Neural progenitor cell (in vitro differentiated cells): ENCODE measurements around the gene SF3A1. TPM values are rescaled to one million over a fixed set of nuclear protein-coding genes. Genes with fewer than 3 reads are reported as not detected.

Source experiments
- DNase-seq: peaks from one replicate; pipeline ENCODE4 v3.0.0-alpha.2; 2016; ENCODE audit warnings: low spot score
- H2AFZ ChIP-seq: fragments of 200-600 bp; sonication (generic); replicated peaks from 2 replicates; pipeline ENCODE4 v1.6.1; 2016; ENCODE audit warnings: antibody characterized with exemption
- H3F3A ChIP-seq: fragments of 200-600 bp; sonication (generic); 2 replicates; pipeline ENCODE4 v1.6.1; 2016; ENCODE audit warnings: antibody characterized with exemption, low read depth
- H3K27ac ChIP-seq: fragments of 200-600 bp; sonication (generic); 2 replicates; pipeline ENCODE4 v1.5.1; 2016; ENCODE audit warnings: mild to moderate bottlenecking
- H3K27me3 ChIP-seq: fragments of 200-600 bp; sonication (generic); 2 replicates; pipeline ENCODE4 v1.6.1; 2016; ENCODE audit warnings: mild to moderate bottlenecking, moderate library complexity
- H3K36me3 ChIP-seq: fragments of 200-600 bp; sonication (generic); 2 replicates; pipeline ENCODE4 v1.5.1; 2016
- H3K4me1 ChIP-seq: fragments of 200-600 bp; sonication (generic); 2 replicates; pipeline ENCODE4 v1.6.1; 2016; ENCODE audit warnings: mixed run types
- H3K4me2 ChIP-seq: fragments of 200-600 bp; sonication (generic); 2 replicates; pipeline ENCODE4 v1.6.1; 2016
- H3K4me3 ChIP-seq: fragments of 200-600 bp; sonication (generic); 2 replicates; pipeline ENCODE4 v1.5.1; 2016
- H3K79me2 ChIP-seq: fragments of 200-600 bp; sonication (generic); 2 replicates; pipeline ENCODE4 v1.6.1; 2016; ENCODE audit warnings: low read depth
- H3K9ac ChIP-seq: fragments of 200-600 bp; sonication (generic); 2 replicates; pipeline ENCODE4 v1.6.1; 2016
- H3K9me3 ChIP-seq: fragments of 200-600 bp; sonication (generic); 2 replicates; pipeline ENCODE4 v1.5.1; 2016; ENCODE audit warnings: low read depth
- H4K20me1 ChIP-seq: fragments of 200-600 bp; sonication (generic); 2 replicates; pipeline ENCODE4 v1.6.1; 2016; ENCODE audit warnings: low read depth
- H3K27ac Mint-ChIP-seq: 3 replicates; pipeline ENCODE4 v1.8.0; 2021; ENCODE audit warnings: mixed read lengths
- H3K27me3 Mint-ChIP-seq: 2 replicates; pipeline ENCODE4 v1.8.0; 2022; ENCODE audit warnings: low read depth, mild to moderate bottlenecking, inconsistent platforms, moderate library complexity, mixed read lengths; ENCODE audit not compliant: insufficient read depth
- H3K36me3 Mint-ChIP-seq: 3 replicates; pipeline ENCODE4 v1.8.0; 2021; ENCODE audit warnings: mixed read lengths
- H3K4me1 Mint-ChIP-seq: 3 replicates; pipeline ENCODE4 v1.8.0; 2021; ENCODE audit warnings: mixed read lengths
- H3K4me3 Mint-ChIP-seq: 3 replicates; pipeline ENCODE4 v1.8.0; 2021; ENCODE audit warnings: mild to moderate bottlenecking, moderate library complexity, mixed read lengths
- H3K9me3 Mint-ChIP-seq: 3 replicates; pipeline ENCODE4 v1.8.0; 2020; ENCODE audit warnings: mixed read lengths
- CTCF ChIP-seq: fragments of 200-600 bp; sonication (generic); IDR thresholded peaks from 2 replicates; pipeline ENCODE4 v1.5.1; 2017; ENCODE audit warnings: antibody characterized with exemption, mild to moderate bottlenecking
- EZH2 ChIP-seq: fragments of 200-600 bp; sonication (generic); IDR thresholded peaks from 2 replicates; pipeline ENCODE4 v1.6.1; 2017; ENCODE audit warnings: antibody characterized with exemption, mild to moderate bottlenecking, moderate library complexity
- EZH2phosphoT487 ChIP-seq: fragments of 200-600 bp; sonication (generic); IDR thresholded peaks from 2 replicates; pipeline ENCODE4 v1.6.1; 2017; ENCODE audit warnings: antibody characterized with exemption
- total RNA-seq: library from RNA; depleted of rRNA; stranded (reverse); fragments of >200 nt; gene quantifications from 2 replicates; pipeline ENCODE4 v1.2.3, GENCODE V29; 2015; ENCODE audit warnings: low replicate concordance

Gene SF3A1, protein sequence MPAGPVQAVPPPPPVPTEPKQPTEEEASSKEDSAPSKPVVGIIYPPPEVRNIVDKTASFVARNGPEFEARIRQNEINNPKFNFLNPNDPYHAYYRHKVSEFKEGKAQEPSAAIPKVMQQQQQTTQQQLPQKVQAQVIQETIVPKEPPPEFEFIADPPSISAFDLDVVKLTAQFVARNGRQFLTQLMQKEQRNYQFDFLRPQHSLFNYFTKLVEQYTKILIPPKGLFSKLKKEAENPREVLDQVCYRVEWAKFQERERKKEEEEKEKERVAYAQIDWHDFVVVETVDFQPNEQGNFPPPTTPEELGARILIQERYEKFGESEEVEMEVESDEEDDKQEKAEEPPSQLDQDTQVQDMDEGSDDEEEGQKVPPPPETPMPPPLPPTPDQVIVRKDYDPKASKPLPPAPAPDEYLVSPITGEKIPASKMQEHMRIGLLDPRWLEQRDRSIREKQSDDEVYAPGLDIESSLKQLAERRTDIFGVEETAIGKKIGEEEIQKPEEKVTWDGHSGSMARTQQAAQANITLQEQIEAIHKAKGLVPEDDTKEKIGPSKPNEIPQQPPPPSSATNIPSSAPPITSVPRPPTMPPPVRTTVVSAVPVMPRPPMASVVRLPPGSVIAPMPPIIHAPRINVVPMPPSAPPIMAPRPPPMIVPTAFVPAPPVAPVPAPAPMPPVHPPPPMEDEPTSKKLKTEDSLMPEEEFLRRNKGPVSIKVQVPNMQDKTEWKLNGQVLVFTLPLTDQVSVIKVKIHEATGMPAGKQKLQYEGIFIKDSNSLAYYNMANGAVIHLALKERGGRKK
- total RNA-seq: 29.2 and 48.4 TPM in 2 replicates

- TF ChIP-seq CTCF: no peak
- no peak for TF ChIP-seq EZH2
- TF ChIP-seq EZH2phosphoT487: no peak
- peaks cover 24% of the 10 kb centered on the region for H3K4me1 Mint-ChIP-seq
- peak within 1 kb of the TSS; percentile 90 for H3K4me2 ChIP-seq
- H3K9me3 ChIP-seq: no peaks in the 10 kb centered on the region
- H3K4me1 ChIP-seq: peaks cover 8% of the 10 kb centered on the region
- no peaks in the 10 kb centered on the region for H3F3A ChIP-seq
- no peaks in the 10 kb centered on the region for H3K36me3 ChIP-seq
- peaks cover 45% of the 10 kb centered on the region for H3K79me2 ChIP-seq
- no peaks in the 10 kb centered on the region for H3K27me3 ChIP-seq
- H4K20me1 ChIP-seq: peaks cover 35% of the 10 kb centered on the region
- H3K4me3 Mint-ChIP-seq: peak within 1 kb of the TSS; percentile 94
- H3K27me3 Mint-ChIP-seq: peaks cover 2% of the 10 kb centered on the region
- H2AFZ ChIP-seq: peak within 1 kb of the TSS; percentile 92
- peak within 1 kb of the TSS; percentile 86 for H3K4me3 ChIP-seq
- H3K27ac ChIP-seq: peak within 1 kb of the TSS; percentile 94
- H3K9me3 Mint-ChIP-seq: no peaks in the 10 kb centered on the region
- peak; percentile 97 for DNase-seq
- peaks cover 11% of the 10 kb centered on the region for H3K36me3 Mint-ChIP-seq
- H3K9ac ChIP-seq: peak within 1 kb of the TSS; percentile 98
- peak within 1 kb of the TSS; percentile 95 for H3K27ac Mint-ChIP-seq
Observed at GRCh38 chr22:30356449-30357235, at the start of gene SF3A1, which contains the start of gene CCDC157. TSS of gene SF3A1 (minus strand) at chr22:30356894. CDS start at chr22:30356792, 102 bp downstream. TSS of gene CCDC157 (plus strand) at chr22:30357007. CDS start at chr22:30366001, 8,994 bp downstream.

- no peaks in the 10 kb centered on the region for H3K9me3 ChIP-seq
- no peaks in the 10 kb centered on the region for H4K20me1 ChIP-seq
- H3K4me3 ChIP-seq: no peak overlapping the region
- Mint-ChIP-seq H3K4me3 (no peak overlapping the region), H3K27me3 (no peaks in the 10 kb centered on the region), H3K36me3 (peaks cover 22% of the 10 kb centered on the region), H3K27ac (no peak overlapping the region), H3K9me3 (no peaks in the 10 kb centered on the region), H3K4me1 (peaks cover 23% of the 10 kb centered on the region)
- H3K4me1 ChIP-seq: peaks cover 8% of the 10 kb centered on the region
- no peaks in the 10 kb centered on the region for H3K79me2 ChIP-seq
- peaks cover 7% of the 10 kb centered on the region for H3F3A ChIP-seq
- no peaks in the 10 kb centered on the region for H3K27me3 ChIP-seq
- TF ChIP-seq EZH2 (no peak), CTCF (no peak), EZH2phosphoT487 (no peak)
- H2AFZ ChIP-seq: no peak overlapping the region
- H3K36me3 ChIP-seq: no peaks in the 10 kb centered on the region
- no peak overlapping the region for H3K4me2 ChIP-seq
- no peak overlapping the region for H3K9ac ChIP-seq
- no peak overlapping the region for H3K27ac ChIP-seq
- no peak for DNase-seq
Observed at GRCh38 chr22:30406400-30406799, 49.7 kb upstream of the SF3A1 start.

DNA sequence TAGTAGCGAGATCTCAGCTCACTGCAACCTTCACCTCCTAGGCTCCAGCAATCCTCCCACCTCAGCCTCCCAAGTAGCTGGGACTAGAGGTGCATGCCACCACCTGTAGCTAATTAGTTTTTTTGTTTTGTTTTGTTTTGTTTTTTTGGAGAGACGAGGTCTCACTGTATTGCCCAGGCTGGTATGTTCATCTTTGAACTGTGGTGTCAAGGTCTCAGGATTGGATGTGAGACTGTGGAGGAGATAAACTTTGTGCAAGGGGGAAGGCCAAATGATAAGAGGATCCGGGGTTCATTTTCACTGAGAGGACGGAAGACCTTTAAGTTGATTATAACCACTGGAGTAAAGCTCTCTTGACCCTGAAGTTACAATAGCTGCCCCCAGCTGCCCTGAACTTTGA, 49.0 kb upstream of the SF3A1 start:
- no peak overlapping the region for H3K27ac Mint-ChIP-seq
- no peaks in the 10 kb centered on the region for H3K9me3 ChIP-seq
- H3K36me3 ChIP-seq: no peaks in the 10 kb centered on the region

More for the DNA sequence above, 49.0 kb upstream of the SF3A1 start:
- no peak for DNase-seq
- no peak for TF ChIP-seq EZH2phosphoT487
- TF ChIP-seq CTCF: no peak
- TF ChIP-seq EZH2: no peak
- Mint-ChIP-seq H3K9me3 (no peaks in the 10 kb centered on the region), H3K4me1 (peaks cover 23% of the 10 kb centered on the region), H3K4me3 (no peak overlapping the region), H3K27me3 (no peaks in the 10 kb centered on the region), H3K36me3 (peaks cover 22% of the 10 kb centered on the region)
- no peak overlapping the region for H3K4me2 ChIP-seq
- H3K27ac ChIP-seq: no peak overlapping the region
- peaks cover 7% of the 10 kb centered on the region for H3F3A ChIP-seq
- no peak overlapping the region for H3K4me3 ChIP-seq
- H3K27me3 ChIP-seq: no peaks in the 10 kb centered on the region
- H3K9ac ChIP-seq: no peak overlapping the region
- H2AFZ ChIP-seq: no peak overlapping the region
- H3K79me2 ChIP-seq: no peaks in the 10 kb centered on the region
- no peaks in the 10 kb centered on the region for H4K20me1 ChIP-seq
- peaks cover 8% of the 10 kb centered on the region for H3K4me1 ChIP-seq
